ENCODE results near the gene MMP15.

The MMP15 gene

GRCh38 chr16:58027161-58027915, 1.8 kb downstream of the MMP15 start:
- Mint-ChIP-seq H3K36me3 (ENCODE audit: insufficient read depth) (peaks cover 3% of the 10 kb centered on the region), H3K27ac (ENCODE audit: low read depth) (no peak overlapping the region), H3K27me3 (peaks cover 26% of the 10 kb centered on the region), H3K4me1 (peaks cover 14% of the 10 kb centered on the region), H3K9me3 (no peaks in the 10 kb centered on the region), H3K4me3 (peak overlapping the region; percentile 48)
- no peak for DNase-seq (ENCODE audit: low spot score in 2 of 2)
- no peak for ATAC-seq (replicated peaks; ENCODE audit: extremely low read depth, poor library complexity, severe bottlenecking)

- Mint-ChIP-seq H3K27me3 (peaks cover 26% of the 10 kb centered on the region), H3K9me3 (no peaks in the 10 kb centered on the region), H3K4me3 (peak overlapping the region; percentile 48), H3K27ac (ENCODE audit: low read depth) (no peak overlapping the region), H3K4me1 (peaks cover 10% of the 10 kb centered on the region), H3K36me3 (ENCODE audit: insufficient read depth) (peaks cover 3% of the 10 kb centered on the region)
- no peak for DNase-seq (ENCODE audit: low spot score in 2 of 2)
- no peak for ATAC-seq (replicated peaks; ENCODE audit: extremely low read depth, poor library complexity, severe bottlenecking)
Observed at GRCh38 chr16:58027916-58028455, 2.4 kb downstream of the MMP15 start.

- H3K4me3 Mint-ChIP-seq: no peak overlapping the region
- no peak for ATAC-seq (replicated peaks; ENCODE audit: extremely low read depth, poor library complexity, severe bottlenecking)
- peaks cover 3% of the 10 kb centered on the region for H3K36me3 Mint-ChIP-seq (ENCODE audit: insufficient read depth)
- peaks cover 10% of the 10 kb centered on the region for H3K4me1 Mint-ChIP-seq
- no peak overlapping the region for H3K27ac Mint-ChIP-seq (ENCODE audit: low read depth)
- no peak for DNase-seq (ENCODE audit: low spot score in 2 of 2)
- H3K27me3 Mint-ChIP-seq: peaks cover 26% of the 10 kb centered on the region
- H3K9me3 Mint-ChIP-seq: no peaks in the 10 kb centered on the region
Observed at GRCh38 chr16:58028541-58029070, 3.1 kb downstream of the MMP15 start.

GRCh38 chr16:58029410-58029809, 3.9 kb downstream of the MMP15 start:
- Mint-ChIP-seq H3K4me3 (no peak overlapping the region), H3K27ac (ENCODE audit: low read depth) (no peak overlapping the region), H3K36me3 (ENCODE audit: insufficient read depth) (peaks cover 3% of the 10 kb centered on the region), H3K9me3 (no peaks in the 10 kb centered on the region), H3K4me1 (peaks cover 8% of the 10 kb centered on the region), H3K27me3 (peaks cover 26% of the 10 kb centered on the region)
- ATAC-seq (replicated peaks; ENCODE audit: extremely low read depth, poor library complexity, severe bottlenecking) (no peak), DNase-seq (ENCODE audit: low spot score in 2 of 2) (no peak)

GRCh38 chr16:58030136-58030840, 4.7 kb downstream of the MMP15 start:
- no peaks in the 10 kb centered on the region for H3K36me3 Mint-ChIP-seq (ENCODE audit: insufficient read depth)
- no peaks in the 10 kb centered on the region for H3K4me1 Mint-ChIP-seq
- no peak for ATAC-seq (replicated peaks; ENCODE audit: extremely low read depth, poor library complexity, severe bottlenecking)
- no peak overlapping the region for H3K27ac Mint-ChIP-seq (ENCODE audit: low read depth)
- peaks cover 26% of the 10 kb centered on the region for H3K27me3 Mint-ChIP-seq
- no peak overlapping the region for H3K4me3 Mint-ChIP-seq
- no peaks in the 10 kb centered on the region for H3K9me3 Mint-ChIP-seq
- DNase-seq (ENCODE audit: low spot score in 2 of 2): no peak

- Mint-ChIP-seq H3K27ac (ENCODE audit: low read depth) (no peak overlapping the region), H3K27me3 (peaks cover 26% of the 10 kb centered on the region), H3K4me1 (no peaks in the 10 kb centered on the region), H3K9me3 (no peaks in the 10 kb centered on the region), H3K4me3 (no peak overlapping the region), H3K36me3 (ENCODE audit: insufficient read depth) (no peaks in the 10 kb centered on the region)
- no peak for ATAC-seq (replicated peaks; ENCODE audit: extremely low read depth, poor library complexity, severe bottlenecking)
- no peak for DNase-seq (ENCODE audit: low spot score in 2 of 2)
Observed at GRCh38 chr16:58031016-58031800, 5.7 kb downstream of the MMP15 start.

GRCh38 chr16:58032710-58033293, 7.2 kb downstream of the MMP15 start:
- Mint-ChIP-seq H3K9me3 (no peaks in the 10 kb centered on the region), H3K4me3 (no peak overlapping the region), H3K36me3 (ENCODE audit: insufficient read depth) (no peaks in the 10 kb centered on the region), H3K27ac (ENCODE audit: low read depth) (no peak overlapping the region), H3K4me1 (no peaks in the 10 kb centered on the region), H3K27me3 (peaks cover 25% of the 10 kb centered on the region)
- no peak for DNase-seq (ENCODE audit: low spot score in 2 of 2)
- ATAC-seq (replicated peaks; ENCODE audit: extremely low read depth, poor library complexity, severe bottlenecking): no peak

- Mint-ChIP-seq H3K9me3 (no peaks in the 10 kb centered on the region), H3K27me3 (peaks cover 11% of the 10 kb centered on the region), H3K4me1 (no peaks in the 10 kb centered on the region), H3K4me3 (no peak overlapping the region), H3K27ac (ENCODE audit: low read depth) (no peak overlapping the region), H3K36me3 (ENCODE audit: insufficient read depth) (no peaks in the 10 kb centered on the region)
- ATAC-seq (replicated peaks; ENCODE audit: extremely low read depth, poor library complexity, severe bottlenecking) (no peak), DNase-seq (ENCODE audit: low spot score in 2 of 2) (no peak)
Observed at GRCh38 chr16:58034128-58034685, 8.7 kb downstream of the MMP15 start.

GRCh38 chr16:58034774-58035173, 9.2 kb downstream of the MMP15 start:
- no peak overlapping the region for H3K27ac Mint-ChIP-seq (ENCODE audit: low read depth)
- H3K9me3 Mint-ChIP-seq: no peaks in the 10 kb centered on the region
- no peaks in the 10 kb centered on the region for H3K4me1 Mint-ChIP-seq
- peaks cover 5% of the 10 kb centered on the region for H3K27me3 Mint-ChIP-seq
- H3K4me3 Mint-ChIP-seq: no peak overlapping the region
- peaks cover 2% of the 10 kb centered on the region for H3K36me3 Mint-ChIP-seq (ENCODE audit: insufficient read depth)
- DNase-seq (ENCODE audit: low spot score in 2 of 2) (no peak), ATAC-seq (replicated peaks; ENCODE audit: extremely low read depth, poor library complexity, severe bottlenecking) (no peak)

GRCh38 chr16:58035356-58036170, 10.0 kb downstream of the MMP15 start:
- DNase-seq (ENCODE audit: low spot score in 2 of 2) (no peak), ATAC-seq (replicated peaks; ENCODE audit: extremely low read depth, poor library complexity, severe bottlenecking) (no peak)
- Mint-ChIP-seq H3K27ac (ENCODE audit: low read depth) (no peak overlapping the region), H3K4me3 (no peak overlapping the region), H3K9me3 (no peaks in the 10 kb centered on the region), H3K4me1 (no peaks in the 10 kb centered on the region), H3K27me3 (no peaks in the 10 kb centered on the region), H3K36me3 (ENCODE audit: insufficient read depth) (peaks cover 2% of the 10 kb centered on the region)

- Mint-ChIP-seq H3K27me3 (no peaks in the 10 kb centered on the region), H3K4me3 (no peak overlapping the region), H3K36me3 (ENCODE audit: insufficient read depth) (peaks cover 2% of the 10 kb centered on the region), H3K27ac (ENCODE audit: low read depth) (no peak overlapping the region), H3K9me3 (no peaks in the 10 kb centered on the region), H3K4me1 (no peaks in the 10 kb centered on the region)
- DNase-seq (ENCODE audit: low spot score in 2 of 2) (no peak), ATAC-seq (replicated peaks; ENCODE audit: extremely low read depth, poor library complexity, severe bottlenecking) (no peak)
Observed at GRCh38 chr16:58036943-58037342, 11.4 kb downstream of the MMP15 start.
